Putamen (tissue), 1 donor: ENCODE data around the gene SLA2.
A peak's percentile ranks its signal among the peaks of the same experiment; 100 is the strongest.
"Not testable (repeated sequence)": the region's sequence is repeated elsewhere in the genome, so short reads cannot be mapped to it uniquely, and the experiment has no call there.

Experiments
- DNase-seq: peaks from one replicate; pipeline ENCODE4 v3.0.0-alpha.2; 2016; ENCODE audit warnings: low spot score

Gene SLA2

GRCh38 chr20:36573798-36574365 lies 72.1 kb downstream of the SLA2 start:
- DNase-seq: no peak

DNA sequence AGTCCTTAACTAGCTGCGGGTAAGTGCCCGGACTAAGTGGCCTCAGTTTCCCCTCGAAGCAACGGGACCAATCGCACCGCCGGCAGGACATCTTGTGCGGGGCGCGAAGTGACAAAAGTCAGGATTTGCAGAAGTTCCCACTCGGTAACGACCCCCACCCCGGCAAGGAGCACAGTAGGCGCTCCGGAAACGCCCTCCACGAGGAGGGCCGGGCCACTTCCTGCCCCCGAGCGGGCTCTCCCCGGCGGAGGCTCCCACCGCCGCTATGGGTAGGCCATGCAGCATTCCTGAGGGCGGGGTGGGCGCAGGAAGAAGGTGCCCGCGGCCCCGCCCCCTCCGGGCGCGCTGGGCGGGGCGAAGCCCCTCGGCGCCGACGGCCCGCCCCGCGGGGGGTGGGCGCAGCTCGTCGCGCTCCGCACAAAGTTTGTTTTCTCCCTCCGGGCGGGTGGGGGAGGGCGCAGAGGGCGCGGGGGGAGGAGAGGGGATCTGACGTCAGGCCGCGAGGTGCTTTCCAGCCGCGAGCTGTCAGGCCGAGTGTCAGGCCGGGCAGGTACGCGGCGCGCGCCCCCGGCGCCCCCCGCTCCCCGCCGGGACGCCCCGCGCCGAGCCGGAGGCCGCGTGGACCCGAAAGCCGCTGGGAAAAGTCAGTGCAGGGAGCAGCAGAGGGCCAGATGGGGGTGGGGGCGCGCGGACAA lies 72.7 kb downstream of the SLA2 start, which contains the start of gene TGIF2:
TGIF2 (plus strand) TSS at position 495 of the 695 bp plus-strand sequence. CDS start 5,178 bp downstream, outside the sequence.
- DNase-seq: peak; percentile 33

DNA sequence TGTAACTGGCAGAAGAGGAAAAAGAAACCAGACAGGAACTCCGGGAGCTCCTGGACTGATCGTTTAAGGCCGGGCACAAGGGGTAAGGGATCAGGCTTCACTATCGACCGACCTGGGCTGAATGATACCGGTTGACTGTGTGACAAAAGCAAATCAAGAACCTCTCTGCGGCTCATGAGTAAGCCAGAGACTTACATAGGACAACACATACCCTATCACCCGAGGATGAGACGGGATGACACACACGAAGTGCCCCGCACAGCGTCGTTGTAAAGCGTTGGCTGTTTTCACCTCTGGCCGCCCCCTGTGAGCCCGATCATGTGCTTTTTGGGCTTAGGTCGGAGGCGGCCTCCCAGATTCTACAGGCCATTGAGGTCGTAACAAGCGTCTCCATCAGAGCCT lies 73.3 kb downstream of the SLA2 start:
- DNase-seq: no peak

GRCh38 chr20:36571564-36572504 lies 74.2 kb downstream of the SLA2 start:
- DNase-seq: no peak

- no peak for DNase-seq
Observed at GRCh38 chr20:36569847-36570429, 76.1 kb downstream of the SLA2 start.

- DNase-seq: no peak
Observed at GRCh38 chr20:36565520-36565919, 80.5 kb downstream of the SLA2 start.

DNA sequence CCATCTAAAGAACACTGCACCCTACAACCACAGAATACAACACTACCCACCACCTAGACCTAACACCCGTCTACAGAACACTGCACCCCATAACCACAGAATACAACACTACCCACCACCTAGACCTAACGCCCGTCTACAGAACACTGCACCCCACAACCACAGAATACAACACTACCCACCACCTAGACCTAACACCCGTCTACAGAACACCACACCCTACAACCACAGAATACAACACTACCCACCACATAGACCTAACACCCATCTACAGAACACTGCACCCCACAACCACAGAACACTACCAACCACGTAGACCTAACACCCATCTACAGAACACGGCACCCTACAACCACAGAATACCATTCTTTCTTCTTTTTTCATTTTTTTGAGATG lies 81.3 kb downstream of the SLA2 start:
- not testable (repeated sequence) for DNase-seq

DNA sequence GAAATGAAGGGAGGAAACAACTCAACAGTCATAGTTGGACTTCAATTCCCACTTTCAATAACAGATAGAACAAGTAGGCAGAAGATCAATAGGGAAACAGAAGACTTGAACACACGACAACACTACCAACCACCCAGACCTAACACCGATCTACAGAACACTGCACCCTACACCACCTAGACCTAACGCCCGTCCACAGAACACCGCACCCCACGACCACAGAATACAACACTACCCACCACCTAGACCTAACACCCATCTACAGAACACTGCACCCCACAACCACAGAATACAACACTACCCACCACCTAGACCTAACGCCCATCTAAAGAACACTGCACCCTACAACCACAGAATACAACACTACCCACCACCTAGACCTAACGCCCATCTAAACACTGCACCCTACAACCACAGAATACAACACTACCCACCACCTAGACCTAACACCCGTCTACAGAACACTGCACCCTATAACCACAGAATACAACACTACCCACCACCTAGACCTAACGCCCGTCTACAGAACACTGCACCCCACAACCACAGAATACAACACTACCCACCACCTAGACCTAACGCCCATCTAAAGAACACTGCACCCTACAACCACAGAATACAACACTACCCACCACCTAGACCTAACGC lies 81.8 kb downstream of the SLA2 start:
- DNase-seq: not testable (repeated sequence)

DNA sequence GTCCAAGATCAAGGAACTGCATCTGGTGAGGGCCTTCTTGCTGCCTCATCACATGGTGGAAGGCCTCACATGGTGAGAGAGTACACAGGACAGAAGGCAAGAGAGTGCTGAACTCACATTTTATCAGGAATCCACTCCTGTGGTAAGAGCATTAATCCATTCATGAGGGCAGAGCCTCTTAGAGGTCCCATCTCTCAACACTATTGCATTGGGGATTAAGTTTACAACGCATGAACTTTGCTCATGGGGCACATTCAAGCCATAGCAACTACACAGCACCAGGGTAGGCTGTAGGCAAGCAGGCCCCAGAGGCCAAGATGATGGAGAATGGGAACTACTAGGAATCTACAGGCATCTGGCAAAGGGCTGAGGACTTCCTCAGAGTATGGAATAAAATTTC lies 82.6 kb downstream of the SLA2 start:
- DNase-seq: no peak

- no peak for DNase-seq
Observed at GRCh38 chr20:36562724-36563123, 83.3 kb downstream of the SLA2 start.
